ENCODE measurements around the gene FMN1.

Gene FMN1

GRCh38 chr15:33108518-33108917 is 86.0 kb downstream of the FMN1 start:
- H3K9me3 ChIP-seq: no peaks in the 10 kb centered on the region
- no peaks in the 10 kb centered on the region for H3K36me3 ChIP-seq
- TF ChIP-seq, protein P1, sequence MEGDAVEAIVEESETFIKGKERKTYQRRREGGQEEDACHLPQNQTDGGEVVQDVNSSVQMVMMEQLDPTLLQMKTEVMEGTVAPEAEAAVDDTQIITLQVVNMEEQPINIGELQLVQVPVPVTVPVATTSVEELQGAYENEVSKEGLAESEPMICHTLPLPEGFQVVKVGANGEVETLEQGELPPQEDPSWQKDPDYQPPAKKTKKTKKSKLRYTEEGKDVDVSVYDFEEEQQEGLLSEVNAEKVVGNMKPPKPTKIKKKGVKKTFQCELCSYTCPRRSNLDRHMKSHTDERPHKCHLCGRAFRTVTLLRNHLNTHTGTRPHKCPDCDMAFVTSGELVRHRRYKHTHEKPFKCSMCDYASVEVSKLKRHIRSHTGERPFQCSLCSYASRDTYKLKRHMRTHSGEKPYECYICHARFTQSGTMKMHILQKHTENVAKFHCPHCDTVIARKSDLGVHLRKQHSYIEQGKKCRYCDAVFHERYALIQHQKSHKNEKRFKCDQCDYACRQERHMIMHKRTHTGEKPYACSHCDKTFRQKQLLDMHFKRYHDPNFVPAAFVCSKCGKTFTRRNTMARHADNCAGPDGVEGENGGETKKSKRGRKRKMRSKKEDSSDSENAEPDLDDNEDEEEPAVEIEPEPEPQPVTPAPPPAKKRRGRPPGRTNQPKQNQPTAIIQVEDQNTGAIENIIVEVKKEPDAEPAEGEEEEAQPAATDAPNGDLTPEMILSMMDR (IDR thresholded peaks at IDR 0.05): no peak
- no peak overlapping the region for H3K4me3 ChIP-seq (ENCODE audit: low read depth in 1 of 2, low read length in 1 of 2)
- H3K4me1 ChIP-seq (ENCODE audit: control insufficient read depth in 1 of 2, insufficient read depth in 1 of 2, low read depth in 1 of 2, low read length in 1 of 2): no peaks in the 10 kb centered on the region
- no peak overlapping the region for H3K27ac ChIP-seq
- no peaks in the 10 kb centered on the region for H3K27me3 ChIP-seq

- Histone ChIP-seq H3K27ac (no peak overlapping the region), H3K9me3 (no peaks in the 10 kb centered on the region), H3K4me3 (ENCODE audit: low read depth in 1 of 2, low read length in 1 of 2) (no peak overlapping the region), H3K36me3 (no peaks in the 10 kb centered on the region), H3K27me3 (no peaks in the 10 kb centered on the region), H3K4me1 (ENCODE audit: control insufficient read depth in 1 of 2, insufficient read depth in 1 of 2, low read depth in 1 of 2, low read length in 1 of 2) (no peaks in the 10 kb centered on the region)
- TF ChIP-seq, protein P1 (IDR thresholded peaks at IDR 0.05): no peak
Measured at GRCh38 chr15:33107950-33108349, 86.6 kb downstream of the FMN1 start.

DNA sequence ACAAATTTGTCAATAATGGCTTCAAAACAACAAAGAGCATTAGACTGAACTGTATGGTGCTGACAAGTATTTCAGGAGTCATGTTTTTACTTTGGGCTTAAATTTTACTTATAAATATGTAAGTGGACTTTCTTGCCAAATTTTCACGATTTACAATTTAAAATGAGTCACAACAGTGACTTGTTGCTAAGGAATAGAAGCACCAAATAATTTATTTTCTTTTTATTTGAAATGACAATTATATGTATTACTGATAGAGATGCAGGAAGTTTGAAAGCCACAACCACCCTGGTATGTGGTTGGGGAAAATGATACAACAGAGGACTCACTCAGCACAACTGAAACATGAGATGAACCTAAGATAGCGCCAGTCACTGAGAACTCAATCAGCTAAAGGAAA is 90.3 kb downstream of the FMN1 start:
- Histone ChIP-seq H3K4me3 (ENCODE audit: low read depth in 1 of 2, low read length in 1 of 2) (no peak overlapping the region), H3K4me1 (ENCODE audit: control insufficient read depth in 1 of 2, insufficient read depth in 1 of 2, low read depth in 1 of 2, low read length in 1 of 2) (no peaks in the 10 kb centered on the region), H3K9me3 (no peaks in the 10 kb centered on the region), H3K36me3 (no peaks in the 10 kb centered on the region), H3K27ac (no peak overlapping the region), H3K27me3 (no peaks in the 10 kb centered on the region)
- TF ChIP-seq, protein P1 (IDR thresholded peaks at IDR 0.05): no peak

DNA sequence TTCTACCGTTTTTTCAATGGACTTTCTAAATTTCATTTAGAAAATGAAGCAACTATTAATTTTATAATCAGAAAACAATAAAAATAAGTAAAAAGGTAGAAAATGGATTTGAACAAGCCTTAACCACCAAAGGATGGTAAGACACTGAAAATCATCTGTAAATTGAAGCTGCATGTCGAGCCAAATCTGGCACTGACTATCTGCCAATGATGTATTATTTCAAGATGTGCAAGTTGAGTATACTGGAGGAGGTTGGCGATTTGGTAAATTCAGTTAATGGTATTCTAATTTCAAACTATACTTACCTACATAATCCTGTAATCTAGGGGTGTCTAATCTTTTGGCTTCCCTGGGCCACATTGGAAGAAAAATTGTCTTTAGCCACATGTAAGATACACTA is 93.5 kb downstream of the FMN1 start:
- no peaks in the 10 kb centered on the region for H3K27me3 ChIP-seq
- no peaks in the 10 kb centered on the region for H3K4me1 ChIP-seq (ENCODE audit: control insufficient read depth in 1 of 2, insufficient read depth in 1 of 2, low read depth in 1 of 2, low read length in 1 of 2)
- no peaks in the 10 kb centered on the region for H3K9me3 ChIP-seq
- TF ChIP-seq, protein P1 (IDR thresholded peaks at IDR 0.05): no peak
- H3K36me3 ChIP-seq: no peaks in the 10 kb centered on the region
- no peak overlapping the region for H3K27ac ChIP-seq
- H3K4me3 ChIP-seq (ENCODE audit: low read depth in 1 of 2, low read length in 1 of 2): no peak overlapping the region

DNA sequence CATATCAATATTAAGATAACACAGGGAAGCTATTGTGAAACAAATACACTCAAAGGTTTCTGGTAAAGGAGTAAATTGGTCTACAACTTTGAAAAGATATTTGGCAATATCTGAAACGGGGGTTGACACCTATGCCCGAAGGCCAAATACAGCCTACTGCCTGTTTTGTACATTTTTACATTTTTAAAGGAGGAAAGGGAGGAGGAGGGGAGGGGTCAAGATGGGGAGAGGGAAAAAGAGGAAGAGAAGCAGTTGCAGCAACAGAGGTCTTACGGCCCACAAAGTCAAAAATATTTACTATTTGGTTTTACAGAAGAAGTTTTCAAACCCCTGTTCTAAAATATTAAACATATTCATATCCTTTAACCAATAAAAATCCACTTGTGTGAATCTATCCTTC is 94.2 kb downstream of the FMN1 start:
- Histone ChIP-seq H3K4me1 (ENCODE audit: control insufficient read depth in 1 of 2, insufficient read depth in 1 of 2, low read depth in 1 of 2, low read length in 1 of 2) (no peaks in the 10 kb centered on the region), H3K9me3 (no peaks in the 10 kb centered on the region), H3K27me3 (no peaks in the 10 kb centered on the region), H3K4me3 (ENCODE audit: low read depth in 1 of 2, low read length in 1 of 2) (no peak overlapping the region), H3K36me3 (no peaks in the 10 kb centered on the region), H3K27ac (no peak overlapping the region)
- TF ChIP-seq, protein P1 (IDR thresholded peaks at IDR 0.05): no peak

- Histone ChIP-seq H3K4me1 (ENCODE audit: control insufficient read depth in 1 of 2, insufficient read depth in 1 of 2, low read depth in 1 of 2, low read length in 1 of 2) (no peaks in the 10 kb centered on the region), H3K27ac (no peak overlapping the region), H3K36me3 (no peaks in the 10 kb centered on the region), H3K4me3 (ENCODE audit: low read depth in 1 of 2, low read length in 1 of 2) (no peak overlapping the region), H3K9me3 (no peaks in the 10 kb centered on the region), H3K27me3 (no peaks in the 10 kb centered on the region)
- TF ChIP-seq, protein P1 (IDR thresholded peaks at IDR 0.05): no peak
Measured at GRCh38 chr15:33099739-33100138, 94.8 kb downstream of the FMN1 start.
